Jurkat, Clone E6-1 (cell line): Measurements from ENCODE around the gene CTIF.

Experiments
- DNase-seq: peaks from one replicate; pipeline ENCODE4 v3.0.0-alpha.2; 2011; ENCODE audit warnings: low read depth, low spot score
- H3K4me3 ChIP-seq: 2 replicates; pipeline ENCODE4 v1.5.1; 2011; ENCODE audit warnings: mild to moderate bottlenecking, low read length, control low read depth, moderate library complexity

The CTIF gene

DNA sequence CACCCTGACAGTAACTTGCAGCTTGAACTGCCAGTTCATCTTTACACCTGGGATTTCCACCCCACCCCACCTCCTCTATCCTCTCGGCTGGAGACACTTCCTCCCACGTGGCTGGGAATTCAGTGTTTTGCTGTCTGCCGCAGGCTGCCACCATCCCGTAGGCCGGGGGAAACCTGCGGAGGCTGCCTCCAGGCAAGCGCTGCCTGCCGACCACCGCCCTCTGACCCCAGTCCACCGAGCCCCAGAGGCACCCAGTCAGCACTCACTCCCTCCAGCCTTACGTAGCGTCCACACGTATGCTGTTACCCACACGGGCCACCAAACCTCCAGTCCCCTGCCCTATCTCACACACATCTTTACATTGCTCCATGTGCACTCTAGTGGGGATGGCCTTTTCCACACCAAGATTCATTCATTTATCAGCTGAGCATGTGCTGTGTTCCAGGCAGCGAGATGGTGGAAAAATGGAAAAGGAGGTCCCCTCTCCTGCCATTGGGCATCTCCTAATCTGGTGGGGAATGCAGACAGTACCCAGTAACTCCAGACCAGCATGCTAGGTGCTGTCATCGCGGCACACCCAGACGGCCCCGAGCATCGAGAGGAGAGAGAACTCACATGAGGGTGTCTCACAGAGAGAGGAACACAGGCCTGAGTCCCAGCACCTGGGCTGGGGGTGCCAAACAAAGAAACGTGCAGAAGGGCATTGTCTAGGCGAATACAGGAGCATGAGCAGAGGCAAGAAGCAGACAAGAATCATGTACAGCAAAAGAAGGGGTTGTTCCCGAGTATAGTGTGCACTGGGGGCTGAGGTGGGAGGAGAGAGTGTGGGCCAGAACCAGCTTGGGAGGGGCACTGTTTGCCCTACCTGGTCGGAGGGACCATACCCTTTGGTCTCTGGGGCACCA, 245.0 kb downstream of the CTIF start:
- no peak for DNase-seq
- no peak overlapping the region for H3K4me3 ChIP-seq

DNA sequence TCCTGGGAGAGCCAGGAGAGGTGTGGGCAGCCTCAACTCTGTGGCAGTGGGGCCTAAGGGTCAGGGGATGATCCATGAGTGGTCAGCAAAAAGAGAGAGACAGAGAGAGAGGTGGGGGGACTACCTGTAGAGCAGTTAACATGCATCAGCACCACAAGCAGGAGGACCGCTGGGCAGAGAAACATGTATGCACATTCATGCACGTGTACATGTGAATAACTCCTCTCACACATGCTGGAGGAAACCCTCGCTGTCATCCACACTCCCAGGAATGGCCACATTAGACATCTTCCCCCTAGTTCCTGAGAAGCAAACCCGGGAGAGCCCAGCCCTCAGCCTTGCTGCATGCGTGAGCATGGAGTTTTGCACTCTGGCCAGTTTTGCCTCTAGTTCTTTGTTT, 245.8 kb downstream of the CTIF start:
- H3K4me3 ChIP-seq: no peak overlapping the region
- no peak for DNase-seq

DNA sequence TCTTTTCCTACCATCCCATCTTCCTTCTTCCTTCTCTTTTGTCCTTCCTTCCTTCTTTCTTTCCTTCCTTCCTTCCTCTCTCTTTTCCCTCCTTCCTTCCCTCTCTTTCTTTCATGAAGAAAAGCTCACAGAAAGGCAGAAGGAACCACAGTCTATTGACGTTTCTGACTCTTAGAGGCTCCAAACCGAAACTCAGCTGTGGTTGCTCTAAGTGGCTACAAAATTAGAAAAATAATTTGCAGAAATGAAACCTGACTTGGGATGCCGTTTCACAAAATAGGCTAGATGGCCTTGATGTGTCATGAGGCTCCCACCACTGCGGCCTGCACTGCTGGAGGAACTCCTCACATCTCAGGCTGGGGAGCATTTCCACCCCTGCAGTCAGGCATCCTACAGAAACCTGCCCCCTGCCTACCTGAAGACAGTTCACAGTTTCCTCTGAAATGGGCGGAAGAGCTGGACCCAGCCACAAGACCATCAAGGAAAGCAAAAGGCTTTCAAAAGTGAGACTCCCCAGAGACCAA, 246.3 kb downstream of the CTIF start:
- no peak overlapping the region for H3K4me3 ChIP-seq
- DNase-seq: no peak

DNA sequence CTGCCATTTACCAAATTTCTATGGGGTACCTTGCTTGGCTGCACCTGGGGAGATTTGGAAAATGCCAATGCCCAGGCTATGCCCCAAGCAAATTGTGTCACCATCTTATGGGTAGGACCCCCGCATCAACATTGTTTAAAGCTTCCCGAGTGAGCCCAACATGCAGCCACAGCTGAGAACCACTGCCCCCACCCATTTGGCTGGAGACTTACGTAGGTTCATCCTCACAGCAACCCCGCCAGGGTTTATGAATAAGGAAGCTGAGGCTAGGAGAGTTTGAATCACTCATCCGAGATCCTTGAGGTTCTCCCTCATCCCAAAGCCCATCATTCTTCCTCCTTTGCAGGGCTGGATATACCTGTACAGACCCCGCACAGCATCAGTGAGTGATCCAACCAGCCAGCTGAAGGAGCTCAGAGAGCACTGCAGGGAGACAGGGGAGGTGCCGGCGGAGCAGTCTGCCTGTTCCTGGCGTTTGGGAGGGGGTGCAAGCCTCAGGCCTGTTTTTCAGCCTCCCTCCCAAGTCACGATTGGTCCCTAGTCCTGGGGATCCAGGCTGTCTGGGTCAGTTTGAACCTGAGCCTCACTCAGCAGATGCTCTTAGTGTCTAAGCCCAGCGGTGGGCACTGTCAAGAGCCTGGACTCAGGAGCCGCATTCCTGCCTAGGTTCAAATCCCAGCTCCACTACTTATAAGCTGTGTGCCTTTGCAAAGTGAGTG, 247.1 kb downstream of the CTIF start:
- DNase-seq: no peak
- no peak overlapping the region for H3K4me3 ChIP-seq

GRCh38 chr18:48786455-48787202, 247.8 kb downstream of the CTIF start:
- DNase-seq: no peak

GRCh38 chr18:48787203-48788151, 248.6 kb downstream of the CTIF start:
- no peak for DNase-seq
- no peak overlapping the region for H3K4me3 ChIP-seq

More at GRCh38 chr18:48786455-48787202, 247.8 kb downstream of the CTIF start:
- no peak overlapping the region for H3K4me3 ChIP-seq

- no peak overlapping the region for H3K4me3 ChIP-seq
- DNase-seq: no peak
Observed at GRCh38 chr18:48788373-48788772, 249.5 kb downstream of the CTIF start.

- DNase-seq: no peak
- H3K4me3 ChIP-seq: no peak overlapping the region
Observed at GRCh38 chr18:48789259-48789812, 250.5 kb downstream of the CTIF start.

DNA sequence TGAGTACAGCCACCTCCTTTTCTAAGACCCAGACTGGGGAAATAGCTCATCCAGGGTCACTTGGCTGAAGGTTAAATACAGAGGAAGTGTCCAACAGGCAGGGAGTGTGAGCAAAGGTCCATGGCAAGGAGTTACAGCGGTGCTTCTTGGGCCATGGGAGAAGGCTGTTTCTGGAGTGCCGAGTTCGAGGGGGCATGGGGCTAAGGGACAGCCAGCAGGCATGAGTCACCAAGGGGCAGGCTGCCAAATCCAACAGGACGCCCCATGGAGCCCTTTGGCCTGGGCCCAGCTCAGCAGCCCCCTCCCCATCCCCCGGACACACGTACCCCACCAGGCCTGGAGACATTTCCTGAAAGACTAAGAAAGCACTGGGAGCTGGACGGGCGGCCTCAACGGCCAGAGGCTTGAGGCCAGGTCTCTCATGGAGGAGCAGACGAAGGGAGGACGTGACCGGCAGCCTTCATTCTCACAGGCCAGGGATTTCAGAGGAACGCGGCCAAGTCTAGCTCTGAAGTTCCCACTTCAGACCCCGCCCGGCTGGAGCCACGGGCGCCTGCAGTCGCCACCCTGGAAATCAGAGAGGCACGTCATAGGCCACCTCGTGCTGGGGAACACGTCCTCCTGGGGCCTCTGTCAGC, 251.5 kb downstream of the CTIF start:
- no peak overlapping the region for H3K4me3 ChIP-seq
- no peak for DNase-seq

DNA sequence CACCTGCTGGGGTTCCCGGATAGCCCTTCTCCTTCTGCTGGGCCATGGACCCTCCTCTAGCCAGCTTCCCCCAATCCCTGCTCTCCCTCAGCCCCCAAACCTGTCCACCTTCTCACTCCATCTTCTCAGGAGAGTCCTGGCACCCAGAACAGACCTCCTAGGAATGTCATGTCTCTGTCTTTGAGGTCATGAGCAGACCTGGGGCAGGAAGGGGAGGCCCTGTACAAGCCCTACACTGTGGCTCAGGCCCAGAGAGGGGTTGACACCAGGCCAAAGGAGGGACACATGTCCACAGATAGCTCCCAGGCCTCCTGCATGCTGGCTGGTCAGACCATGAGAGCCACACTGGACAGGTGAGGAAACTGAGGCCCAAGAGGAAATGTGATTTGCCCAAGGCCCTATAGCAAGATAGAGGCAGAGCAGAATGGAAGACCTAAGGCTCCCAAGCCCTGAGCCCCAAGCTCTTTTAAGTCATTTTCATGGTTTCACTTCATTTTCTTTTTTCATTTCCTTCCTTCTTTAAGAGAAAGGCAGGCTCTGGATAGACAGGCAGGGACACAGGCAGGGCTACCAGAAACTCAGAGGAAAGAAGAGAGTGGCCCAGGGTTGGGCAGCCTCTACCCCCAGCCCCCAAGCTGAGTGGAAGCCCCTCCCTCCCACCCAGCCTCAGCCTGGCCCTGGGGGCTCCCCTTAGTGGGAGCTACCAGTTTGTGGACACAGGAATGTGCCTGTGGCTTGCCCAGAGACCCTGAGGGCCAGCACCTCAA, 252.2 kb downstream of the CTIF start:
- DNase-seq: no peak
- H3K4me3 ChIP-seq: no peak overlapping the region

DNA sequence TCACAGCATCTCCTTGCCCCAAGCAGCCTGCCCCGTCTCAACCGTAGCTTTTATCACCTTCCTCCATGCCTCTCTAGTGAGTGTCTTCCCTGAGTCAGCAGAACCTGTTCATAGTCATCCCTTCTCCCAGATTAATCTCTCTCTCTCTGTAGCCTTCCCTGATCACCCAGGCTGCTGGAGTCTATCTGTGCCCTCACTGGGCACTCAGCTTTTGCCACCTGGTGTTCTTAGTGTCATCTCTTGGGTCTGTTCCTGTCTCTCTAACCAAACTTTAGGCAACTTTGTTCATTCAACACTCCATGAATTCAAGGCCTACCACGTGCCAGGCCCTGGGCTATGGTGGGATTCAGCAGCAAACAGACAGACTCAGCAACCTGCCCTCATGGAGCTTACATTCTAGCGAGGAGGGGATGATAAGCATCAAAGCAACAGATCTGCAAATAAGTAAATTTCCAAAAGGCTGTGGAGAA, 252.8 kb downstream of the CTIF start:
- H3K4me3 ChIP-seq: no peak overlapping the region
- no peak for DNase-seq

DNA sequence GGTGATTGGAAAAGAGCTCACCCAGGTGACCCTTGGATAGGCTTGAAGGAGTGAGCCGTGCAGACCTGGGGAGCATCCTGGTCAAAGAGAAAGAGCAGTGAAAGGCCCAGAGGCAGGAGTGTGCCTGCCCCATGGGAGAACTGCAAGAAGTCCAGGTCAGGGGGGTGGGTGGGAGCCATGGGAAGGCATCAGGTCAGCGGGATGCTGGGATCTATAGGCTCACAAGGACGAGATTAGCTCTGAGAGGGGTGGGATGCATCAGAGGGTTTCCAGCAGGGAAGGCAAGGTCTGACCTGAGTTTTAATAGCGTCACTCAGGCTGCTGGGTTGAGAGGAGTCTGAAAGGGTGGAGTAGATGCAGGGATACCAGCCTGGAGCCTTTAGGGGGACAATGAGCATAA, 253.3 kb downstream of the CTIF start:
- no peak for DNase-seq

DNA sequence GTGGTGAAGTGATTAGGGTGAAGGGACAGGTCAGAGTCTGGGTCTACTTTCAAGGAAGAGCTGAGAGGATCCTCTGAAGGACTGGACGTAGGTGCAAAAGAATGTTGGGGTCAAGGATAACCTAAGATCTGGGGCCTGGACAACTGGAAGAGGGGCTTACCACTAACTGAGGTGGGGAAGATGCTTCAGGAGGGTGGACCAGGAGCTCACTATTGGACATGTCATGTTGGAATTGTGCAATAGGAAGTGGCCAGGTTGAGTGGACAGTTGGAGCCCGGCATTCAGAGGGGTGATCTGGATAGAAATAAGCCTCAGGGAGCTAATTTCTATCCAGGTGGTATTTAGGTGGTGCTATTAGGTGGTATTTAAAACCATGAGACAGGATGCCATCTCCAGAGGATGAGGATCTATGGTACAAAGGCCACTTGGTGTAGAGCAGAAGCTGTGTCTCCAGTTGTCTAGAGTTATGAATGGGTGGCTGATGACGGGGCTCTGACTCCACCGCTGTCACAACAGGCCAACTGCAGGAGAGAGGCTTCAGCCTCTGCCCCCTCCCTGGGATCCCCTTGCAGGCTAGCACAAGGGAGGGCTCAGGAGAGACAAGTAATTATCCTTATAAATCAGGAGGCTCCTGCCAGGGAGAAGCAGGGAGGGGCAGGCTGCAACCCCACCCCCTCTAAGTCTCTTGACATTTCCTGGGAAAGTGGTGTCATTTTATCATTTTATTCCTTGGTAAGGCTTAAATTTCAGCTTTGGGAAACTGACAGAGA, 254.0 kb downstream of the CTIF start:
- no peak for DNase-seq
- H3K4me3 ChIP-seq: no peak overlapping the region

More for the DNA sequence above, 253.3 kb downstream of the CTIF start:
- H3K4me3 ChIP-seq: no peak overlapping the region

DNA sequence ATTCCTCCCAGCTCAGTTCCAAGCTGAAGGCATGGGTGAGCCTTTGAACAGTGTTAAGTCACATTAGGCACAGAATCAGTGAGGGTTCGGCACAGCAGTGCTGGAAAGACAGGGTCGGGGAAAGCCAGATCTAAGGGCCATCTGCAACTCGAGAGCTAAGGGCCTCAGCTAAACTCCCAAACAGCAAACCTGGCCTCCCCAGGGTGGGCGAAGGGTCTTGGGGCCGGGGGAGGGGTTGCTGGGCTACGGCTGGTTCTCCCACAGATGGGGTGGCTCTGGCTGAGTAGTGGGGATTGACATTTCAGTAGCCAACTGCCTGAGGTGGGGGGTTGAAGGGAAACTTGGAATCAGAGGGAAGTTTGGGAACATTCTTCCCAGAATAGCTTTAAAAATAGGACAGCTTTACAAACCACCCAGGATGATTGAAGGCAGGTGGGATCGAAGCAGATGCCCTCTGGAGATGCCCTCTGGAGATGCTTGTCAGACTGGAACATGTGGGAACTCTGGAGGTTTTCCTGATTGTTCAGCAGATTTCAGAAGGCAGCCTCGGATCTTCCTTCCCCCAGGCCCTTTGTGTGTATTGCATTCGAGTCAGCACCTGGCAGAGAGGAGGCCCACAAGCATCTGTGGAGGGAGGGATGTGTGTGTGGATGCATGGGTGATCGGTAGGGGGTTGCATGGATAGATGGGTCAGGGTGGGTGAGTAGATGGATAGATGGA, 255.6 kb downstream of the CTIF start:
- no peak overlapping the region for H3K4me3 ChIP-seq
- DNase-seq: no peak

DNA sequence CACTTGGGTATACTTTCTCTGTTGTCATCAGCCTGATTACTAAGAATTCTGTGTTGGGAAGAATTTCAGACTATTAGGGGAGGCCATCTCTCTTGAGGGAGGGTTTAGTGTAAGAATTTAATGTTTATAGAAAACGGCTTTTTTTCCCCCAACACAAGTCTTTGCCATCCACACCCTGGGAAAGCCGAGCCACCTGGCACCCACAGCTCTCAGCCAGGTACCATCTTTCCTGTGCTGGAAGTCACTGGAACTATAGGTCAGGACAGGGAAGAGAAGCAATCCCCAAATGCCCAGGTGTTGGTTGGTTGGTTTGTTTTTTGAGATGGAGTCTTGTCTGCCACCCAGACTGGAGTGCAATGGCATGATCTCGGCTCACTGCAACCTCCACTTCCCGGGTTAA, 256.9 kb downstream of the CTIF start:
- no peak overlapping the region for H3K4me3 ChIP-seq
- no peak for DNase-seq
